OCI-LY7 (cell line): ENCODE data around the gene COL24A1.

Experiments
- CTCF ChIP-seq: fragments of 200-600 bp; sonication (generic); conservative IDR thresholded peaks from 2 replicates; pipeline ENCODE4 v1.5.1; 2014; ENCODE audit warnings: mild to moderate bottlenecking, antibody characterized with exemption, low read length, moderate library complexity, mixed read lengths
- EZH2phosphoT487 ChIP-seq: fragments of 200-600 bp; sonication (generic); IDR thresholded peaks from 2 replicates; pipeline ENCODE4 v1.6.1; 2018; ENCODE audit warnings: low read depth, borderline replicate concordance, mild to moderate bottlenecking, mixed run types, antibody characterized with exemption, low read length, moderate library complexity, mixed read lengths

GRCh38 chr1:86202552-86203340, 46.2 kb upstream of the COL24A1 start:
- TF ChIP-seq CTCF (no peak), EZH2phosphoT487 (no peak)
